OCI-LY3 (cell line): Measurements from ENCODE around the gene SYNPO2.

Experiments used
- H2AFZ ChIP-seq: fragments of 200-600, 300-600 bp; shearing (Covaris generic); 2 replicates; pipeline ENCODE4 v1.6.0; 2014; ENCODE audit warnings: antibody characterized with exemption, low read depth, low read length
- H3K27ac ChIP-seq: fragments of 200-600, 300-600 bp; sonication (generic); 2 replicates; pipeline ENCODE4 v1.5.1; 2014; ENCODE audit warnings: mild to moderate bottlenecking, low read length, moderate library complexity, mixed read lengths
- H3K27me3 ChIP-seq: fragments of 200-600, 300-600 bp; sonication (generic); 2 replicates; pipeline ENCODE4 v1.6.1; 2014; ENCODE audit warnings: low read depth, low read length, mixed read lengths
- H3K36me3 ChIP-seq: fragments of 200-600, 300-600 bp; sonication (generic); replicated peaks from 2 replicates; pipeline ENCODE3; 2014; ENCODE audit warnings: low read depth, low read length, mixed read lengths
- H3K4me1 ChIP-seq: fragments of 300-600, 200-600 bp; sonication (generic); 2 replicates; pipeline ENCODE4 v1.6.1; 2014; ENCODE audit warnings: low read length, mixed read lengths
- H3K4me2 ChIP-seq: fragments of 200-600, 300-600 bp; sonication (generic); 2 replicates; pipeline ENCODE4 v1.6.1; 2014; ENCODE audit warnings: low read length, mixed read lengths
- H3K4me3 ChIP-seq: fragments of 300-600, 200-600 bp; sonication (generic); 2 replicates; pipeline ENCODE4 v1.5.1; 2014; ENCODE audit warnings: antibody characterized with exemption, mild to moderate bottlenecking, low read length, moderate library complexity
- H3K79me2 ChIP-seq: fragments of 300-600, 200-600 bp; shearing (Covaris generic); 2 replicates; pipeline ENCODE4 v1.6.1; 2014; ENCODE audit warnings: mild to moderate bottlenecking, low read length, mixed read lengths
- H3K9ac ChIP-seq: fragments of 300-600, 200-600 bp; shearing (Covaris generic); 2 replicates; pipeline ENCODE4 v1.6.0; 2014; ENCODE audit warnings: mild to moderate bottlenecking, low read length, moderate library complexity
- H3K9me3 ChIP-seq: fragments of 200-600, 300-600 bp; shearing (Covaris generic); 2 replicates; pipeline ENCODE4 v1.6.1; 2014; ENCODE audit warnings: low read length, mixed read lengths; ENCODE audit not compliant: insufficient read depth
- H4K20me1 ChIP-seq: fragments of 200-600, 300-600 bp; sonication (generic); 2 replicates; pipeline ENCODE4 v1.6.1; 2016; ENCODE audit warnings: low read length, mixed read lengths; ENCODE audit not compliant: insufficient read depth
- CTCF ChIP-seq: fragments of 200-600, 300-600 bp; sonication (generic); IDR thresholded peaks from 2 replicates; pipeline ENCODE4 v1.5.1; 2014; ENCODE audit warnings: antibody characterized with exemption, low read length, low read depth
- EZH2phosphoT487 ChIP-seq: fragments of 200-600 bp; shearing (Covaris generic); IDR thresholded peaks from 2 replicates; pipeline ENCODE4 v1.6.1; 2018; ENCODE audit warnings: antibody characterized with exemption, mixed run types, low read depth

Gene SYNPO2

GRCh38 chr4:119048446-119048845 is 159.8 kb downstream of the SYNPO2 start:
- Histone ChIP-seq H3K4me1 (peaks cover 11% of the 10 kb centered on the region), H2AFZ (no peak overlapping the region), H3K27me3 (no peaks in the 10 kb centered on the region), H3K9ac (no peak overlapping the region), H3K4me3 (no peak overlapping the region), H3K36me3 (no peaks in the 10 kb centered on the region), H3K79me2 (no peaks in the 10 kb centered on the region), H3K9me3 (no peaks in the 10 kb centered on the region), H3K4me2 (no peak overlapping the region), H4K20me1 (no peaks in the 10 kb centered on the region), H3K27ac (no peak overlapping the region)
- no peak for TF ChIP-seq EZH2phosphoT487
- TF ChIP-seq CTCF: no peak

- no peak overlapping the region for H2AFZ ChIP-seq
- H3K9ac ChIP-seq: no peak overlapping the region
- no peak overlapping the region for H3K27ac ChIP-seq
- H3K79me2 ChIP-seq: no peaks in the 10 kb centered on the region
- no peaks in the 10 kb centered on the region for H3K9me3 ChIP-seq
- no peak overlapping the region for H3K4me3 ChIP-seq
- no peak overlapping the region for H3K4me2 ChIP-seq
- TF ChIP-seq CTCF (no peak), EZH2phosphoT487 (no peak)
- no peaks in the 10 kb centered on the region for H3K27me3 ChIP-seq
- no peaks in the 10 kb centered on the region for H3K36me3 ChIP-seq
- H4K20me1 ChIP-seq: no peaks in the 10 kb centered on the region
- peaks cover 11% of the 10 kb centered on the region for H3K4me1 ChIP-seq
These were observed 160.7 kb downstream of the SYNPO2 start for GRCh38 chr4:119049342-119049741.

- Histone ChIP-seq H3K79me2 (no peaks in the 10 kb centered on the region), H3K4me1 (peaks cover 5% of the 10 kb centered on the region), H2AFZ (no peak overlapping the region), H3K4me2 (no peak overlapping the region), H3K36me3 (no peaks in the 10 kb centered on the region), H3K27me3 (no peaks in the 10 kb centered on the region), H3K4me3 (no peak overlapping the region), H3K9ac (no peak overlapping the region), H4K20me1 (no peaks in the 10 kb centered on the region), H3K9me3 (no peaks in the 10 kb centered on the region), H3K27ac (no peak overlapping the region)
- TF ChIP-seq EZH2phosphoT487 (no peak), CTCF (no peak)
These were observed 162.0 kb downstream of the SYNPO2 start for GRCh38 chr4:119050527-119051090.

- H3K9me3 ChIP-seq: no peaks in the 10 kb centered on the region
These were observed 164.6 kb downstream of the SYNPO2 start for GRCh38 chr4:119053245-119053644.

More at GRCh38 chr4:119053245-119053644, 164.6 kb downstream of the SYNPO2 start:
- no peak for TF ChIP-seq EZH2phosphoT487
- no peak for TF ChIP-seq CTCF
- Histone ChIP-seq H3K27me3 (no peaks in the 10 kb centered on the region), H3K79me2 (no peaks in the 10 kb centered on the region), H3K4me2 (no peak overlapping the region), H3K4me1 (no peaks in the 10 kb centered on the region), H3K27ac (no peak overlapping the region), H3K9ac (no peak overlapping the region), H3K4me3 (no peak overlapping the region), H3K36me3 (no peaks in the 10 kb centered on the region), H4K20me1 (no peaks in the 10 kb centered on the region), H2AFZ (no peak overlapping the region)
